A549 (cell line): Measurements from ENCODE around the gene SEMA3B. TPM values are rescaled to one million over a fixed set of nuclear protein-coding genes. Genes with fewer than 3 reads are reported as not detected.

ENCODE experiments used
- ATAC-seq, 2 experiments: fragments of 200-7000 bp in 1 of 2; fragments of >200 bp in 1 of 2; cut with Nextera tagmentation in 1 of 2; cut with Tn5 transposase in 1 of 2; 3 replicates each; pipeline versions ENCODE4 v1.8.0 to v1.9.1; 2018 to 2020; ENCODE audit warnings: mild to moderate bottlenecking in 1 of 2, moderate library complexity in 1 of 2
- CTCF ChIA-PET: fragments of 300-600 bp; sonication (Branson Sonifier 250); formaldehyde crosslinking; extraction: SDS; loops from one replicate; lab custom pipeline; 2021; ENCODE audit warnings: antibody characterized with exemption, inconsistent platforms; lab: Yijun Ruan, JAX
- POLR2A ChIA-PET: fragments of 350-600 bp; formaldehyde crosslinking; extraction: SDS; loops from one replicate; lab custom pipeline; 2021; ENCODE audit warnings: antibody characterized with exemption, inconsistent platforms; lab: Yijun Ruan, JAX
- DNase-seq, 2 experiments: peaks; one replicate each; pipeline versions ENCODE4 v3.0.0 to v3.0.0-alpha.2; 2011 to 2016; ENCODE audit warnings: low read depth in 1 of 2, low spot score in 1 of 2
- FAIRE-seq: peaks from 2 replicates; lab custom pipeline; 2011; peaks lifted over from hg19 to GRCh38; lab: Jason Lieb, UNC
- H3K27ac ChIP-seq, 2 experiments: fragments of >200 bp; sonication (Bioruptor Twin); formaldehyde crosslinking; 3 replicates each; pipeline ENCODE4 v1.5.1; 2016 to 2017
- H3K4me1 ChIP-seq: fragments of >200 bp; sonication (Bioruptor Twin); formaldehyde crosslinking; 3 replicates; pipeline ENCODE4 v1.6.1; 2016
- H3K4me2 ChIP-seq: fragments of >200 bp; sonication (Bioruptor Twin); formaldehyde crosslinking; 3 replicates; pipeline ENCODE4 v1.6.1; 2016
- H3K4me3 ChIP-seq: fragments of >200 bp; sonication (Bioruptor Twin); formaldehyde crosslinking; 3 replicates; pipeline ENCODE4 v1.5.1; 2016
- H3K9me3 ChIP-seq: fragments of >200 bp; sonication (Bioruptor Twin); formaldehyde crosslinking; 3 replicates; pipeline ENCODE4 v1.6.1; 2016
- CBX2 ChIP-seq: fragments of 200-600 bp; sonication (generic); IDR thresholded peaks from 2 replicates; pipeline ENCODE4 v1.6.1; 2016; ENCODE audit warnings: low read depth, mild to moderate bottlenecking, borderline replicate concordance
- CEBPB ChIP-seq, 2 experiments: fragments of >200 bp in 1 of 2; sonication (Bioruptor Twin) in 1 of 2; formaldehyde crosslinking in 1 of 2; IDR thresholded peaks; 2 replicates each; pipeline ENCODE4 v1.6.1; 2012 to 2016
- EP300 ChIP-seq, 2 experiments: fragments of >200 bp; sonication (Bioruptor Twin); formaldehyde crosslinking; IDR thresholded peaks; 2 replicates in 1 of 2; 3 replicates in 1 of 2; pipeline ENCODE4 v1.6.1; 2016 to 2017
- ESRRA ChIP-seq: fragments of 150-350 bp; IDR thresholded peaks from 2 replicates; pipeline ENCODE4 v1.6.1; 2014; ENCODE audit warnings: mild to moderate bottlenecking, low read length, borderline replicate concordance
- HEYL ChIP-seq: fragments of 250-450 bp; sonication (Bioruptor Pico); IDR thresholded peaks from 2 replicates; pipeline ENCODE4 v1.8.0; 2021; ENCODE audit warnings: mild to moderate bottlenecking, moderate library complexity
- MYC ChIP-seq: IDR thresholded peaks from 2 replicates; pipeline ENCODE4 v1.6.1; 2012; ENCODE audit warnings: mild to moderate bottlenecking, inconsistent platforms, low read length, improper control_type of control experiment, borderline replicate concordance
- RAD21 ChIP-seq, 2 experiments: fragments of >200 bp in 1 of 2; sonication (Bioruptor Twin) in 1 of 2; formaldehyde crosslinking in 1 of 2; IDR thresholded peaks in 1 of 2; conservative IDR thresholded peaks in 1 of 2; 2 replicates in 1 of 2; 3 replicates in 1 of 2; pipeline ENCODE4 v1.6.1; 2012 to 2018; ENCODE audit warnings: inconsistent platforms in 1 of 2
- RARB ChIP-seq: fragments of 250-450 bp; sonication (Bioruptor Pico); IDR thresholded peaks from 2 replicates; pipeline ENCODE4 v1.8.0; 2021; ENCODE audit warnings: mild to moderate bottlenecking, moderate library complexity
- WGBS: methylation state at CpG from one replicate; pipeline ENCODE4 v1.1.6; 2017; ENCODE audit errors: missing lambda C conversion rate; 5-methylcytosine and 5-hydroxymethylcytosine counted together
- polyA plus RNA-seq, 4 experiments: library from polyadenylated mRNA; depleted of rRNA in 3 of 4; stranded (reverse); fragments of >200 nt; fragmentation: RNase III in 1 of 4; extraction: RNeasy Plus Mini Kit Qiagen cat#74134 plus additional on column Dnase treatment in 1 of 4; gene quantifications; 2 replicates in 3 of 4; 3 replicates in 1 of 4; pipeline ENCODE4 v1.2.3, GENCODE V29; 2011 to 2017
- TF ChIP-seq, protein P1 (sequence below): fragments of >200 bp; sonication (Bioruptor Twin); formaldehyde crosslinking; IDR thresholded peaks from 3 replicates; pipeline ENCODE4 v1.5.1; 2016
- TF ChIP-seq, protein P2 (sequence below): fragments of >200 bp; sonication (Bioruptor Twin); formaldehyde crosslinking; IDR thresholded peaks from 2 replicates; pipeline ENCODE4 v1.6.1; 2016
- TF ChIP-seq, protein P3 (sequence below): fragments of 200-600 bp; sonication (generic); IDR thresholded peaks from 2 replicates; pipeline ENCODE4 v1.6.1; 2016; ENCODE audit warnings: antibody characterized with exemption, mild to moderate bottlenecking, moderate library complexity
- TF ChIP-seq, protein P4 (sequence below): fragments of 450-650 bp; IDR thresholded peaks from 2 replicates; pipeline ENCODE4 v1.6.1; 2014; ENCODE audit warnings: antibody characterized with exemption

The SEMA3B gene
- polyA plus RNA-seq, 2 of the 4 experiments (the other 2 are of a cell fraction) = 6.5 to 7.4 TPM

DNA sequence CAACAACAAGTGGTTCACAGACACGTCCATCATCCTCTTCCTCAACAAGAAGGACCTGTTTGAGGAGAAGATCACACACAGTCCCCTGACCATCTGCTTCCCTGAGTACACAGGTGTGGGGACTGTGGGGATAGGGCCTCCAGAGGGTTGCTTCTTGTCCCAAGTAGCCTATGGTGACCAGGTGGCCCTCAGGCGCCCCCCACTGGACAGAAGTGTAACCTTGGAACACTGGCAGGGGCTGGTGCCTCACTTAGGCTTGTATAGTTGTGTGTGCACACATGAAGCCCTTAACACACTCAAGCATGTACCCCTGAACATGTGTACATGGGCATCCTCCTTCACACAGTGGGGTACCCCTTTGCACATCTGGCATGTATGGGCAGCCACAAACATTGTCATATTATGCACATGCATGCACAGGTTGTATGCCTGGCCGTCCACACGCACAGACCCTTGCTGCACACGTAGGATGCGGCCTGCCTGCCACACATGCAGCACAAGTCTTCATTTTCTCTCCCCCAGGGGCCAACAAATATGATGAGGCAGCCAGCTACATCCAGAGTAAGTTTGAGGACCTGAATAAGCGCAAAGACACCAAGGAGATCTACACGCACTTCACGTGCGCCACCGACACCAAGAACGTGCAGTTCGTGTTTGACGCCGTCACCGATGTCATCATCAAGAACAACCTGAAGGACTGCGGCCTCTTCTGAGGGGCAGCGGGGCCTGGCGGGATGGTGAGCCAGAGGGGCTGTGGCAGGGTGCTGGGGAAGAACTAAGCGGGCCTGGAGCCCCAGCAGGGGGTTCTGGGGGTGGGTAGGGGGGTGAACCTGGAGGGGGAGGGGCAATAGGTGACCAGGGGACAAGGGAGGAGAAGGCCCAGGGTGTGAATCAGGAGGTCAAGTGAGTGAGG, 11.7 kb upstream of the SEMA3B start:
- ChIA-PET POLR2A (no interaction called here), CTCF (interaction anchor here (0.8 to 11.2 kb wide), 10 partner anchors 9 to 65 kb away, joined by 3 to 219 read pairs (median 14); partner anchors contain the start of genes GNAI2 and GNAT1)
- H3K4me1 ChIP-seq = peaks cover 16% of the 10 kb centered on the region; the same call in 2 of the 3 replicates
- no peak overlapping the region for H3K4me3 ChIP-seq
- H3K9me3 ChIP-seq = no peaks in the 10 kb centered on the region
- H3K27ac ChIP-seq = no peak overlapping the region
- DNase-seq = peak in 1 of 2 experiments; percentile 48
- peak in 1 of 2 experiments; percentile 24; a peak in 2 of 6 replicates for ATAC-seq
- TF ChIP-seq RAD21 (conservative IDR thresholded peaks at IDR 0.05 in 1 of 2, IDR thresholded peaks at IDR 0.05 in 1 of 2) (peak in 1 of 2 experiments; percentile 36; a peak in 2 of 5 replicates), HEYL (no peak)
- TF ChIP-seq, protein P1, sequence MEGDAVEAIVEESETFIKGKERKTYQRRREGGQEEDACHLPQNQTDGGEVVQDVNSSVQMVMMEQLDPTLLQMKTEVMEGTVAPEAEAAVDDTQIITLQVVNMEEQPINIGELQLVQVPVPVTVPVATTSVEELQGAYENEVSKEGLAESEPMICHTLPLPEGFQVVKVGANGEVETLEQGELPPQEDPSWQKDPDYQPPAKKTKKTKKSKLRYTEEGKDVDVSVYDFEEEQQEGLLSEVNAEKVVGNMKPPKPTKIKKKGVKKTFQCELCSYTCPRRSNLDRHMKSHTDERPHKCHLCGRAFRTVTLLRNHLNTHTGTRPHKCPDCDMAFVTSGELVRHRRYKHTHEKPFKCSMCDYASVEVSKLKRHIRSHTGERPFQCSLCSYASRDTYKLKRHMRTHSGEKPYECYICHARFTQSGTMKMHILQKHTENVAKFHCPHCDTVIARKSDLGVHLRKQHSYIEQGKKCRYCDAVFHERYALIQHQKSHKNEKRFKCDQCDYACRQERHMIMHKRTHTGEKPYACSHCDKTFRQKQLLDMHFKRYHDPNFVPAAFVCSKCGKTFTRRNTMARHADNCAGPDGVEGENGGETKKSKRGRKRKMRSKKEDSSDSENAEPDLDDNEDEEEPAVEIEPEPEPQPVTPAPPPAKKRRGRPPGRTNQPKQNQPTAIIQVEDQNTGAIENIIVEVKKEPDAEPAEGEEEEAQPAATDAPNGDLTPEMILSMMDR = peak; percentile 31
- no peak for FAIRE-seq
- no peak overlapping the region for H3K4me2 ChIP-seq
- 91% methylated on average over 14 of the region's 20 CpGs for WGBS

DNA sequence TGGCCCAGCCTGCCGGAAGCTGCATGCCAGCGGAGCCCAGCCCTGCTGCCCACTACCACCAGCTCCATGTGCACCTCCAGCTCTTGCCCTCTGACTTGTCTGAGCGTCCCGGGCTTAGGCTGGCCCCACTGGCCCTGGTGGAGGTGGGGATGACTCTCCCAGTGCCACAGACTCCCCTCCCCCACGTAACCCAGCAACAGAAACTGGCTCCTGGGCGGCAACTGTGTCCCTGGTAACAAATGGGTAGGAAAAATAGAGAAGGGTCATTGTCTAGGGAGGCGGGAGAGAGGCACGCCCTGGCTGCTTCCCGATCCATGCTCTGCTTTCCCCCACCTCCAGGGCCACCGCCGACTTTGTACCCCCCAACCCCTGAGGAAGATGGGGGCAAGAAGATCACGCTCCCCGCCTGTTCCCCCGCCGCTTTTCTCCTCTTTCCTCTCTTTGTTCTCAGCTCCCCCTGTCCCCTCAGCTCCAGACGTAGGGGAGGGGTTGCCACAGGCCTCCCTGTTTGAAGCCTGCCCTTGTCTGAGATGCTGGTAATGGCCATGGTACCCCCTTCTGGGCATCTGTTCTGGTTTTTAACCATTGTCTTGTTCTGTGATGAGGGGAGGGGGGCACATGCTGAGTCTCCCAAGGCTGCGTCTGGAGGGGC, 10.8 kb upstream of the SEMA3B start:
- CTCF ChIA-PET = interaction anchor here (0.8 to 8.1 kb wide), 7 partner anchors 10 to 69 kb away, joined by 3 to 67 read pairs (median 22); partner anchors contain the start of gene GNAT1
- Histone ChIP-seq H3K4me2 (no peak overlapping the region), H3K4me1 (peaks cover 16% of the 10 kb centered on the region; the same call in 2 of the 3 replicates), H3K9me3 (no peaks in the 10 kb centered on the region), H3K27ac (no peak overlapping the region), H3K4me3 (no peak overlapping the region)
- DNase-seq = no peak
- POLR2A ChIA-PET = interaction anchor here (1.1 to 2.4 kb wide), 2 partner anchors 12 to 23 kb away, joined by 4 to 9 read pairs; no protein-coding TSS in a partner anchor
- TF ChIP-seq ESRRA = no peak
- no peak for TF ChIP-seq MYC
- no peak for TF ChIP-seq EP300 (IDR thresholded peaks at IDR 0.05)
- TF ChIP-seq, protein P2, sequence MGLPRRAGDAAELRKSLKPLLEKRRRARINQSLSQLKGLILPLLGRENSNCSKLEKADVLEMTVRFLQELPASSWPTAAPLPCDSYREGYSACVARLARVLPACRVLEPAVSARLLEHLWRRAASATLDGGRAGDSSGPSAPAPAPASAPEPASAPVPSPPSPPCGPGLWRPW = no peak
- TF ChIP-seq, protein P3, sequence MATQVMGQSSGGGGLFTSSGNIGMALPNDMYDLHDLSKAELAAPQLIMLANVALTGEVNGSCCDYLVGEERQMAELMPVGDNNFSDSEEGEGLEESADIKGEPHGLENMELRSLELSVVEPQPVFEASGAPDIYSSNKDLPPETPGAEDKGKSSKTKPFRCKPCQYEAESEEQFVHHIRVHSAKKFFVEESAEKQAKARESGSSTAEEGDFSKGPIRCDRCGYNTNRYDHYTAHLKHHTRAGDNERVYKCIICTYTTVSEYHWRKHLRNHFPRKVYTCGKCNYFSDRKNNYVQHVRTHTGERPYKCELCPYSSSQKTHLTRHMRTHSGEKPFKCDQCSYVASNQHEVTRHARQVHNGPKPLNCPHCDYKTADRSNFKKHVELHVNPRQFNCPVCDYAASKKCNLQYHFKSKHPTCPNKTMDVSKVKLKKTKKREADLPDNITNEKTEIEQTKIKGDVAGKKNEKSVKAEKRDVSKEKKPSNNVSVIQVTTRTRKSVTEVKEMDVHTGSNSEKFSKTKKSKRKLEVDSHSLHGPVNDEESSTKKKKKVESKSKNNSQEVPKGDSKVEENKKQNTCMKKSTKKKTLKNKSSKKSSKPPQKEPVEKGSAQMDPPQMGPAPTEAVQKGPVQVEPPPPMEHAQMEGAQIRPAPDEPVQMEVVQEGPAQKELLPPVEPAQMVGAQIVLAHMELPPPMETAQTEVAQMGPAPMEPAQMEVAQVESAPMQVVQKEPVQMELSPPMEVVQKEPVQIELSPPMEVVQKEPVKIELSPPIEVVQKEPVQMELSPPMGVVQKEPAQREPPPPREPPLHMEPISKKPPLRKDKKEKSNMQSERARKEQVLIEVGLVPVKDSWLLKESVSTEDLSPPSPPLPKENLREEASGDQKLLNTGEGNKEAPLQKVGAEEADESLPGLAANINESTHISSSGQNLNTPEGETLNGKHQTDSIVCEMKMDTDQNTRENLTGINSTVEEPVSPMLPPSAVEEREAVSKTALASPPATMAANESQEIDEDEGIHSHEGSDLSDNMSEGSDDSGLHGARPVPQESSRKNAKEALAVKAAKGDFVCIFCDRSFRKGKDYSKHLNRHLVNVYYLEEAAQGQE = no peak
- no peak for TF ChIP-seq CBX2
- no peak for TF ChIP-seq CEBPB (IDR thresholded peaks at IDR 0.05)
- no peak for TF ChIP-seq RARB (CRISPR knock-in tag)
- TF ChIP-seq, protein P4, sequence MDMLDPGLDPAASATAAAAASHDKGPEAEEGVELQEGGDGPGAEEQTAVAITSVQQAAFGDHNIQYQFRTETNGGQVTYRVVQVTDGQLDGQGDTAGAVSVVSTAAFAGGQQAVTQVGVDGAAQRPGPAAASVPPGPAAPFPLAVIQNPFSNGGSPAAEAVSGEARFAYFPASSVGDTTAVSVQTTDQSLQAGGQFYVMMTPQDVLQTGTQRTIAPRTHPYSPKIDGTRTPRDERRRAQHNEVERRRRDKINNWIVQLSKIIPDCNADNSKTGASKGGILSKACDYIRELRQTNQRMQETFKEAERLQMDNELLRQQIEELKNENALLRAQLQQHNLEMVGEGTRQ = no peak
- 91% methylated on average over 17 of the region's 17 CpGs for WGBS
- FAIRE-seq = no peak
- ATAC-seq = no peak
